HG03457 (cell line): Measurements from ENCODE around the gene NHLRC2.

Experiments used
- ATAC-seq: cut with Tn5 transposase; IDR thresholded peaks from one replicate; pipeline ENCODE4 v1.9.1; 2021; ENCODE audit warnings: moderate number of reproducible peaks; ENCODE audit not compliant: unreplicated experiment

The NHLRC2 gene

GRCh38 chr10:113859261-113859660, 4.8 kb downstream of the NHLRC2 start:
- ATAC-seq = no peak

GRCh38 chr10:113865901-113866300, 11.4 kb downstream of the NHLRC2 start:
- ATAC-seq = no peak

GRCh38 chr10:113866551-113867394, 12.3 kb downstream of the NHLRC2 start:
- ATAC-seq = no peak

- no peak for ATAC-seq
These were observed 13.4 kb downstream of the NHLRC2 start for GRCh38 chr10:113867904-113868303.

GRCh38 chr10:113869789-113870188, 15.3 kb downstream of the NHLRC2 start:
- ATAC-seq = no peak

GRCh38 chr10:113872139-113873030, 17.9 kb downstream of the NHLRC2 start:
- no peak for ATAC-seq

- no peak for ATAC-seq
These were observed 20.8 kb downstream of the NHLRC2 start for GRCh38 chr10:113875212-113875611.

GRCh38 chr10:113876461-113876860, 22.0 kb downstream of the NHLRC2 start:
- ATAC-seq = no peak

- ATAC-seq = peak; percentile 51
These were observed 25.2 kb downstream of the NHLRC2 start for GRCh38 chr10:113879691-113880090.

- no peak for ATAC-seq
These were observed 25.8 kb downstream of the NHLRC2 start for GRCh38 chr10:113880236-113880635.

GRCh38 chr10:113882240-113882639, 27.8 kb downstream of the NHLRC2 start:
- ATAC-seq = no peak

GRCh38 chr10:113889911-113890310, 35.5 kb downstream of the NHLRC2 start:
- ATAC-seq = no peak

- ATAC-seq = no peak
These were observed 36.3 kb downstream of the NHLRC2 start for GRCh38 chr10:113890769-113891168.

- ATAC-seq = no peak
These were observed 37.0 kb downstream of the NHLRC2 start for GRCh38 chr10:113891476-113891875.

GRCh38 chr10:113893570-113893969, 39.1 kb downstream of the NHLRC2 start:
- no peak for ATAC-seq

GRCh38 chr10:113894581-113894980, 40.1 kb downstream of the NHLRC2 start:
- no peak for ATAC-seq

GRCh38 chr10:113895018-113895417, 40.6 kb downstream of the NHLRC2 start:
- ATAC-seq = no peak

GRCh38 chr10:113897693-113898618, 43.5 kb downstream of the NHLRC2 start:
- no peak for ATAC-seq

GRCh38 chr10:113899952-113900598, 45.6 kb downstream of the NHLRC2 start:
- ATAC-seq = no peak

GRCh38 chr10:113905756-113906155, 51.3 kb downstream of the NHLRC2 start:
- ATAC-seq = no peak
